Hematopoietic multipotent progenitor cell treated with erythropoietin and hydrocortisone succinate and interleukin-3 and kit ligand, for 15 days (in vitro differentiated cells): Measurements from ENCODE around the gene CTCFL.
A peak's percentile ranks its signal among the peaks of the same experiment; 100 is the strongest.

Source experiments
- DNase-seq: peaks from one replicate; pipeline ENCODE4 v3.0.0-alpha.2; 2015; ENCODE audit warnings: low spot score

CTCFL gene

GRCh38 chr20:57524511-57525176 is at the start of gene CTCFL:
CTCFL (minus strand) TSS chr20:57525140; CDS start chr20:57524205, 935 bp downstream.
- DNase-seq = no peak

- peak; percentile 37 for DNase-seq
Observed at GRCh38 chr20:57573894-57574293, 49.0 kb upstream of the CTCFL start.

GRCh38 chr20:57573242-57573641 is 48.3 kb upstream of the CTCFL start:
- DNase-seq = no peak

- no peak for DNase-seq
Observed at GRCh38 chr20:57571782-57572416, 47.0 kb upstream of the CTCFL start.

GRCh38 chr20:57570920-57571319 is 46.0 kb upstream of the CTCFL start:
- DNase-seq = no peak

- DNase-seq = no peak
Observed at GRCh38 chr20:57570145-57570850, 45.4 kb upstream of the CTCFL start.

GRCh38 chr20:57568960-57569359 is 44.0 kb upstream of the CTCFL start:
- no peak for DNase-seq

GRCh38 chr20:57568088-57568896 is 43.4 kb upstream of the CTCFL start:
- DNase-seq = no peak

GRCh38 chr20:57567471-57568079 is 42.6 kb upstream of the CTCFL start:
- DNase-seq = no peak

- no peak for DNase-seq
Observed at GRCh38 chr20:57566803-57567459, 42.0 kb upstream of the CTCFL start.

- no peak for DNase-seq
Observed at GRCh38 chr20:57566399-57566798, 41.5 kb upstream of the CTCFL start.

GRCh38 chr20:57564951-57565642 is 40.2 kb upstream of the CTCFL start:
- DNase-seq = no peak

GRCh38 chr20:57564180-57564802 is 39.4 kb upstream of the CTCFL start:
- DNase-seq = no peak

- no peak for DNase-seq
Observed at GRCh38 chr20:57563522-57563921, 38.6 kb upstream of the CTCFL start.

- no peak for DNase-seq
Observed at GRCh38 chr20:57562541-57563465, 37.9 kb upstream of the CTCFL start.

- DNase-seq = no peak
Observed at GRCh38 chr20:57561356-57562279, 36.7 kb upstream of the CTCFL start.

GRCh38 chr20:57560554-57561355 is 35.8 kb upstream of the CTCFL start, which contains the start of gene PCK1:
PCK1 (plus strand) TSS chr20:57561110; CDS start chr20:57561412, 302 bp downstream.
- DNase-seq = peak; percentile 84
